ENCODE measurements around the gene BIN1. TPM values are rescaled to one million over a fixed set of nuclear protein-coding genes. Genes with fewer than 3 reads are reported as not detected.

The BIN1 gene
- total RNA-seq, 1 experiment from 2014 or later, result 31.8 TPM

DNA sequence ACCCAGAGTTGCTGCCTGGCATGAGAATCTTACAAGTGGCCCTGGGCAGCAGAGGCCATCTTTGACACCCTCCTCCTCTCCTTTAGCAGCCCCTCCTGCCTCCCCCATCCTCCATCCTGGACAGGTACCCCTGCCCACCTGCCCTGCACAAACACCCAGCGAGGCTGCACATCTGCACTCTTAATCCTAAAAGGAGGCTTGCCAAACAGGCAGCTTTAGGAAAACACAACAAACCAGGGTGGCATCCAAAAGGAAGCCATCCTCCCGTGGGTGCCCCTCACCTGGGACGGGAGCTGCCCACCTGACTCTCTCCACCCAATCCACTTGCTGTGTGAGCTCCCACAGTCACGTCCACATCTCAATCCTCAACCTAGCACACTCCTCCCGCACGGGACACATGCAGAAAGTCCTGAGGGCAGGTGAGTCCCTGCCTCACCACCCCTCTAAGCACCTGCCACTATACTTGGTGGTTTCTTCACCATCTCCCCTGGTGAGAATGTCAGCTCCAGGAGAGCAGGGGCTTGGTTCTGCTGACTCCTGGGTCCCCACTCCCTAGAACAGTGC is 5.8 kb downstream of the BIN1 start:
- no TSS peak for BruUV-seq (replicated peaks)
- H3K36me3 ChIP-seq (ENCODE audit: control insufficient read depth in 1 of 2, insufficient read depth in 2 of 2, low read length in 2 of 2), result no peaks in the 10 kb centered on the region
- ChIA-PET RAD21 (ENCODE audit: low non-redundant PET in 1 of 2, low total read pairs in 2 of 2, uncharacterized antibody in 2 of 2, unreplicated experiment in 2 of 2) (no interaction called here), CTCF (no interaction called here), POLR2A (no interaction called here)
- peaks cover 12 to 36% of the 10 kb centered on the region in 2 experiments for H3K4me1 ChIP-seq (ENCODE audit: control insufficient read depth in 1 of 2, insufficient read depth in 2 of 2, low read length in 2 of 2)
- peaks cover 26% of the 10 kb centered on the region; the same call in 1 of the 2 replicates for H3K79me2 ChIP-seq (ENCODE audit: insufficient read depth, low read length)
- DNase-seq (ENCODE audit: low read depth, low spot score) (no peak), ATAC-seq (no peak; the same call in 1 of the 2 replicates)
- intact Hi-C loops (cut with micrococcal nuclease), result no loop called here
- no peaks in the 10 kb centered on the region for H3K27me3 ChIP-seq (ENCODE audit: insufficient read depth, low read length)
- H3K4me2 ChIP-seq (ENCODE audit: low read length), result peak overlapping the region; percentile 44
- H4K20me1 ChIP-seq (ENCODE audit: insufficient read depth), result no peaks in the 10 kb centered on the region
- no peak for TF ChIP-seq SIN3A (IDR thresholded peaks at IDR 0.05; ENCODE audit: low read depth)
- no peak for TF ChIP-seq EGR1 (IDR thresholded peaks at IDR 0.05; ENCODE audit: low read depth)
- TF ChIP-seq ZNF274 (IDR thresholded peaks at IDR 0.05; ENCODE audit: low read depth, low read length), result no peak
- TF ChIP-seq, protein P1, sequence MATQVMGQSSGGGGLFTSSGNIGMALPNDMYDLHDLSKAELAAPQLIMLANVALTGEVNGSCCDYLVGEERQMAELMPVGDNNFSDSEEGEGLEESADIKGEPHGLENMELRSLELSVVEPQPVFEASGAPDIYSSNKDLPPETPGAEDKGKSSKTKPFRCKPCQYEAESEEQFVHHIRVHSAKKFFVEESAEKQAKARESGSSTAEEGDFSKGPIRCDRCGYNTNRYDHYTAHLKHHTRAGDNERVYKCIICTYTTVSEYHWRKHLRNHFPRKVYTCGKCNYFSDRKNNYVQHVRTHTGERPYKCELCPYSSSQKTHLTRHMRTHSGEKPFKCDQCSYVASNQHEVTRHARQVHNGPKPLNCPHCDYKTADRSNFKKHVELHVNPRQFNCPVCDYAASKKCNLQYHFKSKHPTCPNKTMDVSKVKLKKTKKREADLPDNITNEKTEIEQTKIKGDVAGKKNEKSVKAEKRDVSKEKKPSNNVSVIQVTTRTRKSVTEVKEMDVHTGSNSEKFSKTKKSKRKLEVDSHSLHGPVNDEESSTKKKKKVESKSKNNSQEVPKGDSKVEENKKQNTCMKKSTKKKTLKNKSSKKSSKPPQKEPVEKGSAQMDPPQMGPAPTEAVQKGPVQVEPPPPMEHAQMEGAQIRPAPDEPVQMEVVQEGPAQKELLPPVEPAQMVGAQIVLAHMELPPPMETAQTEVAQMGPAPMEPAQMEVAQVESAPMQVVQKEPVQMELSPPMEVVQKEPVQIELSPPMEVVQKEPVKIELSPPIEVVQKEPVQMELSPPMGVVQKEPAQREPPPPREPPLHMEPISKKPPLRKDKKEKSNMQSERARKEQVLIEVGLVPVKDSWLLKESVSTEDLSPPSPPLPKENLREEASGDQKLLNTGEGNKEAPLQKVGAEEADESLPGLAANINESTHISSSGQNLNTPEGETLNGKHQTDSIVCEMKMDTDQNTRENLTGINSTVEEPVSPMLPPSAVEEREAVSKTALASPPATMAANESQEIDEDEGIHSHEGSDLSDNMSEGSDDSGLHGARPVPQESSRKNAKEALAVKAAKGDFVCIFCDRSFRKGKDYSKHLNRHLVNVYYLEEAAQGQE (IDR thresholded peaks at IDR 0.05; ENCODE audit: low read depth), result no peak
- TF ChIP-seq, protein P2, sequence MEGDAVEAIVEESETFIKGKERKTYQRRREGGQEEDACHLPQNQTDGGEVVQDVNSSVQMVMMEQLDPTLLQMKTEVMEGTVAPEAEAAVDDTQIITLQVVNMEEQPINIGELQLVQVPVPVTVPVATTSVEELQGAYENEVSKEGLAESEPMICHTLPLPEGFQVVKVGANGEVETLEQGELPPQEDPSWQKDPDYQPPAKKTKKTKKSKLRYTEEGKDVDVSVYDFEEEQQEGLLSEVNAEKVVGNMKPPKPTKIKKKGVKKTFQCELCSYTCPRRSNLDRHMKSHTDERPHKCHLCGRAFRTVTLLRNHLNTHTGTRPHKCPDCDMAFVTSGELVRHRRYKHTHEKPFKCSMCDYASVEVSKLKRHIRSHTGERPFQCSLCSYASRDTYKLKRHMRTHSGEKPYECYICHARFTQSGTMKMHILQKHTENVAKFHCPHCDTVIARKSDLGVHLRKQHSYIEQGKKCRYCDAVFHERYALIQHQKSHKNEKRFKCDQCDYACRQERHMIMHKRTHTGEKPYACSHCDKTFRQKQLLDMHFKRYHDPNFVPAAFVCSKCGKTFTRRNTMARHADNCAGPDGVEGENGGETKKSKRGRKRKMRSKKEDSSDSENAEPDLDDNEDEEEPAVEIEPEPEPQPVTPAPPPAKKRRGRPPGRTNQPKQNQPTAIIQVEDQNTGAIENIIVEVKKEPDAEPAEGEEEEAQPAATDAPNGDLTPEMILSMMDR (IDR thresholded peaks at IDR 0.05 in 2 of 3, conservative IDR thresholded peaks at IDR 0.05 in 1 of 3; ENCODE audit: borderline replicate concordance in 1 of 3, insufficient read depth in 1 of 3, low read depth in 2 of 3, low read length in 2 of 3), result no peak
- TF ChIP-seq EZH2 (IDR thresholded peaks at IDR 0.05), result no peak
- TF ChIP-seq, protein P3, sequence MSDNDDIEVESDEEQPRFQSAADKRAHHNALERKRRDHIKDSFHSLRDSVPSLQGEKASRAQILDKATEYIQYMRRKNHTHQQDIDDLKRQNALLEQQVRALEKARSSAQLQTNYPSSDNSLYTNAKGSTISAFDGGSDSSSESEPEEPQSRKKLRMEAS (IDR thresholded peaks at IDR 0.05), result no peak
- TF ChIP-seq ZFX (IDR thresholded peaks at IDR 0.05), result no peak
- no peak for TF ChIP-seq YY1 (IDR thresholded peaks at IDR 0.05; ENCODE audit: extremely low read depth, insufficient replicate concordance, low read depth, low read length)
- no peak for TF ChIP-seq POLR2A (IDR thresholded peaks at IDR 0.05; ENCODE audit: borderline replicate concordance, extremely low read depth, insufficient read depth, insufficient read length)
- no peak for TF ChIP-seq SP1 (IDR thresholded peaks at IDR 0.05; ENCODE audit: low read depth)
- no peak for TF ChIP-seq SRF (IDR thresholded peaks at IDR 0.05; ENCODE audit: low read depth)
- no peak for TF ChIP-seq JUND (IDR thresholded peaks at IDR 0.05)
- TF ChIP-seq, protein P4, sequence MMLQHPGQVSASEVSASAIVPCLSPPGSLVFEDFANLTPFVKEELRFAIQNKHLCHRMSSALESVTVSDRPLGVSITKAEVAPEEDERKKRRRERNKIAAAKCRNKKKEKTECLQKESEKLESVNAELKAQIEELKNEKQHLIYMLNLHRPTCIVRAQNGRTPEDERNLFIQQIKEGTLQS (IDR thresholded peaks at IDR 0.05), result no peak
- TF ChIP-seq RAD21 (IDR thresholded peaks at IDR 0.05; ENCODE audit: low read depth), result no peak
- H3K27ac ChIP-seq (ENCODE audit: low read depth, low read length), result no peak overlapping the region
- H3K9me2 ChIP-seq (ENCODE audit: insufficient read depth), result no peaks in the 10 kb centered on the region
- H3K4me3 ChIP-seq (replicated peaks in 1 of 2; ENCODE audit: low read depth in 1 of 2, low read length in 2 of 2), result no peak overlapping the region
- no peak overlapping the region for H2AFZ ChIP-seq (ENCODE audit: low read depth, low read length, poor library complexity, severe bottlenecking)
- H3K9ac ChIP-seq (ENCODE audit: low read length), result no peak overlapping the region
- H3K9me3 ChIP-seq (ENCODE audit: control insufficient read depth in 1 of 2, insufficient read depth in 1 of 2, low read depth in 1 of 2, low read length in 2 of 2), result no peaks in the 10 kb centered on the region
